ENCODE data around the gene GPR180. TPM values are rescaled to one million over a fixed set of nuclear protein-coding genes. Genes with fewer than 3 reads are reported as not detected.

GPR180 gene
- total RNA-seq, 1 experiment from 2014 or later = 8.3 TPM

DNA sequence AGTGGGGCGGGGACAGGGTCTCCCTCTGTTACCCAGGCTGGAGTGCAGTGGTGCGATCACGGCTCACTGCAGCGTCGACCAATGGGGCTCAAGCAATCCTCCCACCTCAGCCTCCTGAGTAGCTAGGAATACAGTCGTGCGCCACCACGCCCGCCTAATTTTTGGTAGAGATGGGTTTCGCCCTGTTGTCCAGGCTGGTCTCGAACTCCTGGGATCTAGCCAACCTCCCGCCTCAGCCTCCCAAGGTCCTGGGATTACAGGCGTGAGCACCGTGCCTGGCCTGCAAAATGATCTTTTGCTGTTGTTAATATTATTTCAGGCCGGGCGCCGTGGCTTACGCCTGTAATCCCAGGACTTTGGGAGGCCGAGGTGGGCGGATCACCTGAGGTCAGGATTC is 5.1 kb upstream of the GPR180 start:
- BruUV-seq (replicated peaks) = no TSS peak
- TF ChIP-seq, protein P1, sequence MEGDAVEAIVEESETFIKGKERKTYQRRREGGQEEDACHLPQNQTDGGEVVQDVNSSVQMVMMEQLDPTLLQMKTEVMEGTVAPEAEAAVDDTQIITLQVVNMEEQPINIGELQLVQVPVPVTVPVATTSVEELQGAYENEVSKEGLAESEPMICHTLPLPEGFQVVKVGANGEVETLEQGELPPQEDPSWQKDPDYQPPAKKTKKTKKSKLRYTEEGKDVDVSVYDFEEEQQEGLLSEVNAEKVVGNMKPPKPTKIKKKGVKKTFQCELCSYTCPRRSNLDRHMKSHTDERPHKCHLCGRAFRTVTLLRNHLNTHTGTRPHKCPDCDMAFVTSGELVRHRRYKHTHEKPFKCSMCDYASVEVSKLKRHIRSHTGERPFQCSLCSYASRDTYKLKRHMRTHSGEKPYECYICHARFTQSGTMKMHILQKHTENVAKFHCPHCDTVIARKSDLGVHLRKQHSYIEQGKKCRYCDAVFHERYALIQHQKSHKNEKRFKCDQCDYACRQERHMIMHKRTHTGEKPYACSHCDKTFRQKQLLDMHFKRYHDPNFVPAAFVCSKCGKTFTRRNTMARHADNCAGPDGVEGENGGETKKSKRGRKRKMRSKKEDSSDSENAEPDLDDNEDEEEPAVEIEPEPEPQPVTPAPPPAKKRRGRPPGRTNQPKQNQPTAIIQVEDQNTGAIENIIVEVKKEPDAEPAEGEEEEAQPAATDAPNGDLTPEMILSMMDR (conservative IDR thresholded peaks at IDR 0.05; ENCODE audit: low read depth, low read length) = no peak
- no peak for TF ChIP-seq EZH2 (IDR thresholded peaks at IDR 0.05; ENCODE audit: borderline replicate concordance, low read depth, low read length, poor library complexity, severe bottlenecking)
- intact Hi-C loops (cut with micrococcal nuclease; ENCODE audit: unreplicated experiment) = no loop called here
- CTCF ChIA-PET = no interaction called here
- Histone ChIP-seq H3K27ac (ENCODE audit: low read depth, low read length, poor library complexity, severe bottlenecking) (no peak overlapping the region), H3K4me1 (ENCODE audit: insufficient read depth, low read length, poor library complexity, severe bottlenecking) (peaks cover 8% of the 10 kb centered on the region), H3K9me3 (ENCODE audit: low read depth, low read length, poor library complexity, severe bottlenecking) (no peaks in the 10 kb centered on the region), H3K4me3 (ENCODE audit: low read depth, low read length, poor library complexity, severe bottlenecking) (peak overlapping the region; percentile 80), H3K27me3 (replicated peaks; ENCODE audit: insufficient read depth, low read depth, low read length, poor library complexity) (no peaks in the 10 kb centered on the region), H3K36me3 (ENCODE audit: insufficient read depth, low read length, poor library complexity, severe bottlenecking) (peaks cover 13% of the 10 kb centered on the region)
- no peak for DNase-seq (ENCODE audit: low spot score)
- POLR2A ChIA-PET (ENCODE audit: low non-redundant PET) = no interaction called here

DNA sequence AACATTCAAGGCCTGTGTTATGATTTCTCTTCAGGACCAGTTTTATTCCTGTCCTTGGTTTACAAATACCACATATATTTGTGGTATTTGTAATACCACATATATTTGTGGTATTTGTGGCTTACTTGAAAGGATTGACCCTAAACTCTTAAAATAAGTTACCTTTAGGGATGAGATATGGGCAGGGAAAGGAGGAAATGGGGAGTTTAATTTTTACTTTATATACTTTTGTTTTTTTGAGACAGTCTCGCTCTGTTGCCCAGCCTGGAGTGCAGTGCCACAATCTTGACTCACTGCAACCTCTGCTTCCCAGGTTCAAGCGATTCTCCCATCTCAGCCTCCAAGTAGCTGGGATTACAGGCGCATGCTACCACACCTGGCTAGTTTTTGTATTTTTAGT is 3.4 kb upstream of the GPR180 start:
- H3K36me3 ChIP-seq (ENCODE audit: insufficient read depth, low read length, poor library complexity, severe bottlenecking) = peaks cover 6% of the 10 kb centered on the region
- H3K27me3 ChIP-seq (replicated peaks; ENCODE audit: insufficient read depth, low read depth, low read length, poor library complexity) = no peaks in the 10 kb centered on the region
- TF ChIP-seq EZH2 (IDR thresholded peaks at IDR 0.05; ENCODE audit: borderline replicate concordance, low read depth, low read length, poor library complexity, severe bottlenecking) = no peak
- TF ChIP-seq, protein P1 (conservative IDR thresholded peaks at IDR 0.05; ENCODE audit: low read depth, low read length) = no peak
- no peak for DNase-seq (ENCODE audit: low spot score)
- intact Hi-C loops (cut with micrococcal nuclease; ENCODE audit: unreplicated experiment) = no loop called here
- peaks cover 12% of the 10 kb centered on the region for H3K4me1 ChIP-seq (ENCODE audit: insufficient read depth, low read length, poor library complexity, severe bottlenecking)
- no TSS peak for BruUV-seq (replicated peaks)
- no peak overlapping the region for H3K27ac ChIP-seq (ENCODE audit: low read depth, low read length, poor library complexity, severe bottlenecking)
- no peaks in the 10 kb centered on the region for H3K9me3 ChIP-seq (ENCODE audit: low read depth, low read length, poor library complexity, severe bottlenecking)
- POLR2A ChIA-PET (ENCODE audit: low non-redundant PET) = no interaction called here
- no peak overlapping the region for H3K4me3 ChIP-seq (ENCODE audit: low read depth, low read length, poor library complexity, severe bottlenecking)
- CTCF ChIA-PET = no interaction called here

DNA sequence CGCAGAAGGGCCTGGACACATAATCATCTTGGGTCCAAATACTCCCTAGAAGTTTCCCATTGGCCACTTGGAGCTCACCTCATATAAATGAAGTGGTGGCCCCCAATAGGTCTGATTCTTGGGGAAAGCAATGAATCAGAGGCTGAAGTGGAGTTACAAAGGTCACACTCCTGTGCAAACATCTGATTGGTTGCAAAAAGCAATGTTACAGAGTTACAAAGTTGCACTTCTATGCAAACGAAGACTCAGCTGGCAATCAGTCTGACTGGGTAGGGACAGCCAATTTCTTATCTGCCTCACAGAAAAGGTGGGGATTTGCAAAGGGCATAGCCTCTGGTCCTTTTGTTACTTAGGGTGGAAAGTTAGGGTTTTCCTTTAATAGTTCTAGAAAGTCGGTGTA is 1.8 kb upstream of the GPR180 start:
- POLR2A ChIA-PET (ENCODE audit: low non-redundant PET) = no interaction called here

More for the DNA sequence above, 1.8 kb upstream of the GPR180 start:
- Histone ChIP-seq H3K9me3 (ENCODE audit: low read depth, low read length, poor library complexity, severe bottlenecking) (no peaks in the 10 kb centered on the region), H3K27ac (ENCODE audit: low read depth, low read length, poor library complexity, severe bottlenecking) (no peak overlapping the region), H3K27me3 (replicated peaks; ENCODE audit: insufficient read depth, low read depth, low read length, poor library complexity) (no peaks in the 10 kb centered on the region), H3K4me1 (ENCODE audit: insufficient read depth, low read length, poor library complexity, severe bottlenecking) (peaks cover 8% of the 10 kb centered on the region), H3K36me3 (ENCODE audit: insufficient read depth, low read length, poor library complexity, severe bottlenecking) (no peaks in the 10 kb centered on the region), H3K4me3 (ENCODE audit: low read depth, low read length, poor library complexity, severe bottlenecking) (no peak overlapping the region)
- CTCF ChIA-PET = no interaction called here
- TF ChIP-seq, protein P1 (conservative IDR thresholded peaks at IDR 0.05; ENCODE audit: low read depth, low read length) = no peak
- no peak for TF ChIP-seq EZH2 (IDR thresholded peaks at IDR 0.05; ENCODE audit: borderline replicate concordance, low read depth, low read length, poor library complexity, severe bottlenecking)
- no peak for DNase-seq (ENCODE audit: low spot score)
- intact Hi-C loops (cut with micrococcal nuclease; ENCODE audit: unreplicated experiment) = no loop called here
- BruUV-seq (replicated peaks) = no TSS peak

Data from A673 (cell line).